Measurements from ENCODE around the gene PSMD11. TPM values are rescaled to one million over a fixed set of nuclear protein-coding genes. Genes with fewer than 3 reads are reported as not detected.
A peak's percentile ranks its signal among the peaks of the same experiment; 100 is the strongest.

PSMD11 gene
- total RNA-seq, 1 experiment from 2014 or later, result 123 TPM

DNA sequence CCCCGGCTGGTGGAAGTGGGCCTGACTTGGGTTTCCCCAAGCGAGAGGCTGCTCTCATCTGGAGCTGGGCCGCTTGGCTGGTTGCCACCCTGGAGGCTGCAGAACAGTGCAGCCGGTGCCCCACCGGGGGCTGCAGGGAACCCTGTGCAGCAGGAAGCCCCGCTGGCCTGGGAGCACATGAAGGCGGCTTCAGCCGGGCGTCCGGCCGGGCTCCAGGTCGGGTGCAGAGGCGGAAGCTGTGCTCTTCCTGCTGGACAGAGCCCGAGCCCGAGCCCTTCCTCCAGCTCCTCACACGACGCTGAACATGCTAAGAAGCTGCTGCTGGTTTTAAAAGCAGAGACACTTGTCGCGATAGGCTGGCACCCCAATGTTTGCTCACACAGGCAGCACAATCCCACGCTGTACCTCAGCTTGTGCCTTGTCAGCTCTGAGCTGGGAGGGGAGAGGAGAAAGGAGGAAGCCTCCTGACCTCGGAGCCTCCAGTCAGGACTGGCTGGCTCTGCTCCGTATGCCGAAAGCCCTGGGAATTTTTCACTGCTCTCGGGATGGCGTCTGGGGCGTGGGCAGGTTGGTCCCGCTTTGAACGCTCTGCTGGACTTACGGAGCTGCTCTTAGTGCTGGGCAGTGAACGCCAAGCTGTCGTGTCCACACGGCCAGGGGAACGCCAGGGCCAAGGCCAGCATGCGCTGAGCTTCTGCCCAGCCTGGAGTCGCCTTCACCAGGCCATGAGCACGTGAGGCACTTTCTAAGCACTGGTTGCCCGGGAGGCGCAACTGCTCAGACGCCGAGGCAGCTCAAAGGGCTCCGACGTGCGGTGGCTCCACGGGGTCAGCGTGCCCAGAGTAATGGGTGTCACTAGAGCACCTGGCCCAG, 51.3 kb downstream of the PSMD11 start:
- no TSS peak for BruUV-seq (replicated peaks)
- Mint-ChIP-seq H3K27ac (ENCODE audit: low read depth, unreplicated experiment) (peak overlapping the region; percentile 73), H3K9me3 (ENCODE audit: unreplicated experiment) (no peaks in the 10 kb centered on the region), H3K4me1 (ENCODE audit: insufficient read depth, unreplicated experiment) (peaks cover 32% of the 10 kb centered on the region), H3K4me3 (ENCODE audit: unreplicated experiment) (no peak overlapping the region), H3K27me3 (ENCODE audit: insufficient read depth, unreplicated experiment) (no peaks in the 10 kb centered on the region), H3K36me3 (ENCODE audit: insufficient read depth, unreplicated experiment) (peaks cover under 1% of the 10 kb centered on the region)
- TF ChIP-seq, protein P1, sequence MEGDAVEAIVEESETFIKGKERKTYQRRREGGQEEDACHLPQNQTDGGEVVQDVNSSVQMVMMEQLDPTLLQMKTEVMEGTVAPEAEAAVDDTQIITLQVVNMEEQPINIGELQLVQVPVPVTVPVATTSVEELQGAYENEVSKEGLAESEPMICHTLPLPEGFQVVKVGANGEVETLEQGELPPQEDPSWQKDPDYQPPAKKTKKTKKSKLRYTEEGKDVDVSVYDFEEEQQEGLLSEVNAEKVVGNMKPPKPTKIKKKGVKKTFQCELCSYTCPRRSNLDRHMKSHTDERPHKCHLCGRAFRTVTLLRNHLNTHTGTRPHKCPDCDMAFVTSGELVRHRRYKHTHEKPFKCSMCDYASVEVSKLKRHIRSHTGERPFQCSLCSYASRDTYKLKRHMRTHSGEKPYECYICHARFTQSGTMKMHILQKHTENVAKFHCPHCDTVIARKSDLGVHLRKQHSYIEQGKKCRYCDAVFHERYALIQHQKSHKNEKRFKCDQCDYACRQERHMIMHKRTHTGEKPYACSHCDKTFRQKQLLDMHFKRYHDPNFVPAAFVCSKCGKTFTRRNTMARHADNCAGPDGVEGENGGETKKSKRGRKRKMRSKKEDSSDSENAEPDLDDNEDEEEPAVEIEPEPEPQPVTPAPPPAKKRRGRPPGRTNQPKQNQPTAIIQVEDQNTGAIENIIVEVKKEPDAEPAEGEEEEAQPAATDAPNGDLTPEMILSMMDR (IDR thresholded peaks at IDR 0.05; ENCODE audit: unreplicated experiment), result no peak
- POLR2A ChIA-PET, result interaction anchor here (0.6 to 1.9 kb wide), 3 partner anchors 9 to 55 kb away, joined by 3 to 7 read pairs (median 3); partner anchors contain the start of gene CDK5R1
- intact Hi-C loops (cut with micrococcal nuclease), result no loop called here
- CTCF ChIA-PET, result interaction anchor here (0.5 to 1.5 kb wide), 8 partner anchors 8 to 1670 kb away, joined by 3 to 8 read pairs (median 5); partner anchors contain the start of gene PSMD11
- DNase-seq (ENCODE audit: unreplicated experiment), result no peak

DNA sequence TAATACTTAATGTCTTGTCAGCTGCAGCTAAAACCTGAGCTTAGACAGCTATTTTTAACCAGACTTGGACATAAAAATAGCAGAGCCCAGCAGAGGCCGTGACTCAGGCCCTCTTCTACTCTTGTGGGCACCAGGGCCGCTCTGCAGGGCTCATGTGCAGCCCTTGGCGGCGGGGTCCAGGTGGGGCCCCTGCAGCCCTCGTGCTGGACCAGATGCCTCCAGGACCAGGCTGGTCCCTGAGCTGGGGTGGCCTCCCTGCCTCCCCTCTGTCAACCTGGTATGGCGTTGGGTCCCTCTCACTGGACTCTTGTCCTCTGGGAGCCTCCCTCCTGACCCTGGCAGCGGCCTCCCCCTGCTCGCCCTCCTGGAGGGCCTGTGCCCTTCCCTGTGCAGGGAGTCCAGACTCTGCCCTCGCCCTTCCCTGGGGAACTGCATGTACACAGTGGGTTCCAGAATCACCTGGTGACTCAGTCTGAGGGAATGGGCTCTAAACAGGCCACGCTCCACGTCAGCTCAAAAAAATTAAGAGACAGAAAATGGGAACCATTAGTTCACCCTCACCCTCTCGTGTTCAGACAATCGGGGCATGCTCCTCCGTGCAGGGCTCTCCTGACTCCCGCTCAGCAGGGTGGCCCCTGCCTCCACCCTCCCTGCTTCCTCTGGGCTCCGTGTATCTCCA, 52.2 kb downstream of the PSMD11 start:
- Mint-ChIP-seq H3K36me3 (ENCODE audit: insufficient read depth, unreplicated experiment) (no peaks in the 10 kb centered on the region), H3K27me3 (ENCODE audit: insufficient read depth, unreplicated experiment) (no peaks in the 10 kb centered on the region)
- no TSS peak for BruUV-seq (replicated peaks)

DNA sequence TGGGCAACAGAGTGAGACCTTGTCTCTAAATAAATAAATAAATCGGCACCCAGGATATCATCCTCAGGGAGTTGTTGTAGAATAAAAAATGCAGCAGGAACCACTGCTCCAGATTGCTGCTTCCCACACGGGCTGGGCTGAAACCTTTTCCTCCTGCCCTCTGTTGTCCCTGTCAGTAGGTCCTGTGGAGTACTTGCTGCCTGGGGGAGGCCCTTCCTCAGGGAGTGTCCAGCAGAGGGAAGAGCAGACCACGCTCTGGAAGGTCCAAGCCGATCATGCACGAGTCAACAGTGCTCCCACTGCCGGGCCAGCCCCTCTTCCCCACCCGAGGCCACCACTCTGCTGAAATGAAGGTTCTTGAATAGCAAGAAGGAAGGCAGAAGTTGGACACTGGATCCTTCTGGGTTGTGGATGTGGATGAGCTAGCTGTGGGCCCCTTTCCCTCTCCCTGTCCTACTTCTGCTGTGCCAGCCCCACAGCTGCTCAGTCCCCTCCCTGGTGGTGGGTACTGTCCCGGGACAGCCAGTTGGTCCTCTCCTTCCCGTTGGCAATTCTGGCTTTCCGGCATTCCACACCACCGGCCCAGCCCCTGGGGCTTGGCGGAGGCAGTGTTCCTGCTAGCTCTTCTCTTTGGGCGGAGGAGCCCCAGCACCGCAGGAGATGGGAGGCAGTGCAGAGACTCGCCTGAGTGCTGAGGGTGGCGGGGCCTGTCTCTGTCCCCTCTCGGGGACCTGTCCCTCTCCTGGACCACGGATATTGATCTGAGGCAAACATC, 53.3 kb downstream of the PSMD11 start:
- Mint-ChIP-seq H3K4me1 (ENCODE audit: insufficient read depth, unreplicated experiment) (peaks cover 18% of the 10 kb centered on the region), H3K4me3 (ENCODE audit: unreplicated experiment) (peak overlapping the region; percentile 3), H3K36me3 (ENCODE audit: insufficient read depth, unreplicated experiment) (no peaks in the 10 kb centered on the region), H3K9me3 (ENCODE audit: unreplicated experiment) (no peaks in the 10 kb centered on the region), H3K27ac (ENCODE audit: low read depth, unreplicated experiment) (peak overlapping the region; percentile 73), H3K27me3 (ENCODE audit: insufficient read depth, unreplicated experiment) (no peaks in the 10 kb centered on the region)
- peak; percentile 42 for DNase-seq (ENCODE audit: unreplicated experiment)
- TF ChIP-seq, protein P1 (IDR thresholded peaks at IDR 0.05; ENCODE audit: unreplicated experiment), result no peak
- no TSS peak for BruUV-seq (replicated peaks)
- ChIA-PET CTCF (interaction anchor here (1.2 to 1.6 kb wide), 3 partner anchors 11 to 161 kb away, joined by 3 to 4 read pairs (median 4); partner anchors contain the start of gene CDK5R1), POLR2A (interaction anchor here (1.9 kb wide), 1 partner anchor 13 kb away, joined by 7 read pairs; no protein-coding TSS in a partner anchor)
- intact Hi-C loops (cut with micrococcal nuclease), result no loop called here

More for the DNA sequence above, 52.2 kb downstream of the PSMD11 start:
- intact Hi-C loops (cut with micrococcal nuclease), result no loop called here
- DNase-seq (ENCODE audit: unreplicated experiment), result peak; percentile 77
- POLR2A ChIA-PET, result interaction anchor here (0.6 to 1.9 kb wide), 4 partner anchors 10 to 54 kb away, joined by 3 to 7 read pairs (median 4); partner anchors contain the start of gene CDK5R1
- Mint-ChIP-seq H3K27ac (ENCODE audit: low read depth, unreplicated experiment) (peak overlapping the region; percentile 73), H3K9me3 (ENCODE audit: unreplicated experiment) (no peaks in the 10 kb centered on the region), H3K4me3 (ENCODE audit: unreplicated experiment) (peak overlapping the region; percentile 51), H3K4me1 (ENCODE audit: insufficient read depth, unreplicated experiment) (peaks cover 28% of the 10 kb centered on the region)
- TF ChIP-seq, protein P1 (IDR thresholded peaks at IDR 0.05; ENCODE audit: unreplicated experiment), result no peak
- CTCF ChIA-PET, result interaction anchor here (0.6 to 1.5 kb wide), 6 partner anchors 9 to 257 kb away, joined by 4 to 8 read pairs (median 6); partner anchors contain the start of gene PSMD11

All from MCF 10A (cell line).